GM21723 (cell line): ENCODE data around the gene GCNT2.
"Not testable (repeated sequence)": the region's sequence is repeated elsewhere in the genome, so short reads cannot be mapped to it uniquely, and the experiment has no call there.

Experiments
- ATAC-seq: cut with Tn5 transposase; IDR thresholded peaks from one replicate; pipeline ENCODE4 v1.9.1; 2021; ENCODE audit warnings: mild to moderate bottlenecking, moderate library complexity; ENCODE audit not compliant: unreplicated experiment

GCNT2 gene

DNA sequence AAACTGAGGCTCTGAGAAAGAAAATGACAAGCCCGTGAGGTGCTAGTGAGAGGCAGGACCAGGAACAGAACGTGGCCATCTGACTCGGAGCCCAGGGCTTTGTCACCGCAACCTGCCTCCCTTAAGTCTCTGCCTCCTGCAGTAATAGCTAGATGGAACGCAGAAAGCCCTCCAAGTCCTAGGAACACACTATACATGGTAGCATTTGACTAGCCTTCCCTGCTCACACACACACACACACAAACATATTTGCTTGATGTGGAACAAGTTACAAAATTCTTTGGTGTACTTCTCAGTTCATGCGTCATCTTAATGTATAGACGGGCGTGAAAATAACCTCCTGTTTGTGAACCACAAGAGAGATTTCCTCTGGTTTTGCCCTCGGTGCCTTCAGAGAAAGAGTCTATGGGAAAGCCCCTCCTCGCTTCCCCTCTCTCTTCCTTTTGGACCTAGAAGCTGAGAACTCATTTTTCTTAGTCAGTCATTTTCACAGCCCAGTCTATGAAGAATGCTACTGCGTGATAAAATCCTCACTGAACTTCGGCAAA is 134.4 kb downstream of the GCNT2 start:
- ATAC-seq = no peak

DNA sequence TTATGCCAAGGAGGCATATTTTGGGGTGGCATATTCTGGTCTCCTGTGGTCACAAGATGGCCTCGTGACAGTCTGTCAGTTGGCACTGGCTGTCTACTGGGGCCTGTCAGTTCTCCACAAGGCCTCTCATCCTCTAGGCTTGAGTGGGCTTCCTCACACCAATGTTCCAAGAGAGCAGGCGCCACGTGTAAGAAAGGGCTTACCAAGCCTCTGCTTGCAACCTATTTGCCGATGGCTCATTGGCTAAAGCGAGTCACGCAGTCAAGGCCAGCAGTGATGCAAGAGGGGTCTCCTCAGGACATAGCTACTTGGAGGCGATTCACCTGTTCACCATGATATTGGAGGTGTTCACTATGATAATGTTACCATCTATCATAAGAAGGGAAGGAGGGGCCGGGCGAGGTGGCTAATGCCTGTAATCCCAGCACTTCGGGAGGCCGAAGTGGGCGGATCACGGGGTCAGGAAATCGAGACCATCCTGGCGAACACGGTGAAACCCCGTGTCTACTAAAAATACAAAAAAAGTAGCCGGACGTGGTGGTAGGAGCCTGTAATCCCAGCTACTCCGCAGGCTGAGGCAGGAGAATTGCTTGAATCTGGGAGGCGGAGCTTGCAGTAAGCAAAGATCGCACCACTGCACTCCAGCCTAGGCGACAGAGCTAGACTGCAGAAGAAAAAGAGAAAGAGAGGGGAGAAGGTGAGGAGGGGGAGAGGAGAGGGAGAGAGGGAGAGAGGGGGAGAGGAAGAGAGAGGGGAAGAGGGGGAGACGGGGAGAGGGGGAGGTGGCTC is 138.0 kb downstream of the GCNT2 start:
- ATAC-seq = no peak

DNA sequence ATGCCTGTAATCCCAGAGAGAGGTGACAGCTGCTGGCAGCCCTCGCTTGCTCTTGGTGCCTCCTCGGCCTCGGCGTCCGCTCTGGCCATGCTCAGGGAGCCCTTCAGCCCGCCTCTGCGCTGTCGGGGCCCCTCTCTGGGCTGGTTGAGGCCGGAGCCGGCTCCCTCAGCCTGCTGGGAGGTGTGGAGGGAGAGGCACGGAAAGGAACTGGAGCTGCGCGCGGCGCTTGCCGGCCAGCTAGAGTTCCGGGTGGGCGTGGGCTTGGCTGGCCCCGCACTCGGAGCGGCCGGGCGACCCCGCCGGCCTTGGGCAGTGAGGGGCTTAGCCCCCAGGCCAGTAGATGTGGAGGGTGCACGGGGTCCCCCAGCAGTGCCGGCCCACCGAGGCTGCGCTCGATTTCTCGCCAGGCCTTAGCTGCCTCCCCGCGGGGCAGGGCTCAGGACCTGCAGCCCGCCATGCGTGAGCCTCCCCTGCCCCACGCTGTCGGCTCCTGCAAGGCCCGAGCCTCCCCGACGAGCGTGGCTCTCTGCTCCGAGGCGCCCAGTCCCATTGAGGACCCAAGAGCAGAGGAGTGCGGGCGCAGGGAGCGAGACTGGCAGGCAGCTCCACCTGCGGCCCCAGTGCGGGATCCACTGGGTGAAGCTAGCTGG is 138.7 kb downstream of the GCNT2 start:
- no peak for ATAC-seq

DNA sequence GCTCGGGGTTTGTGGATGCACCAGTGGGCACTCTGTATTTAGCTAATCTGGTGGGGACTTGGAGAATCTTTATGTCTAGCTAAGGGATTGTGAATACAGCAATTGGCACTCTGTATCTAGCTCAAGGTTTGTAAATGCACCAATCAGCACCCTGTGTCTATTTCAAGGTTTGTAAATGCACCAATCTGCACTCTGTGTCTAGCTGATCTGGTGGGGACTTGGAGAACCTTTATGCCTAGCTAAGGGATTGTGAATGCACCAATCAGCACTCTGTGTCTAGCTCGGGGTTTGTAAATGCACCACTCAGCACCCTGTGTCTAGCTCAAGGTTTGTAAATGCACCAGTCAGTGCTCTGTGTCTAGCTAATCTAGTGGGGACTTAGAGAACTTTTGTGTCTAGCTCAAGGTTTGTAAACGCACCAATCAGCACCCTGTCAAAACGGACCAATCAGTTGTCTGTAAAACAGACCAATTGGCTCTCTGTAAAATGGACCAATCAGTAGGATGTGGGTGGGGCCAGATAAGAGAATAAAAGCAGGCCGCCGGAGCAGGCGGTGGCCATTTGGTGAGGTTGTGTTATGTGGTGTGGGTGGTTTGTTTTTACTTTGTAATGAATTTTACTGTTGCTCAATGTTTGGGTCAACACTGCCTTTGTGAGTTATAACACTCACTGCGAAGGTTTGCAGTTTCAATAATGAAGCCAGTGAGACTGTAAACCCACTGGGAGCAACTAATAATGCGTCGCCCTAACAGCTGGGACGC is 139.5 kb downstream of the GCNT2 start:
- ATAC-seq = not testable (repeated sequence)

DNA sequence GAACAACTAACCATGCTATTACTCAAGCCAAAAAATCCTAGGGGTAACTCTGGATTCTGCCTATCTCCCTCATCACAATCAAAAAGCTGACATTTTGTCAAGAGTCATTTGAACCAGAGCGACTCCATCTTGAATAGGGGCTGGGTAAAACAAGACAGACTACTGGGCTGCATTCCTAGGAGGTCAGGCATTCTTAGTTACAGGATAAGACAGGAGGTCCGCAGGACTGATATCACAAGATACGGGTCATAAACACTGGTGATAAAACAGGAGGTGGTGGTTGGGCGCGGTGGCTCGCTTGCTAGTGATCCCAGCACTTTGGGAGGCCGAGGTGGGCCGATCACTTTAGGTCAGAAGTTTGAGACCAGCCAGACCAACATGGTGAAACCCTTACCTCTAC is 141.1 kb downstream of the GCNT2 start:
- no peak for ATAC-seq

DNA sequence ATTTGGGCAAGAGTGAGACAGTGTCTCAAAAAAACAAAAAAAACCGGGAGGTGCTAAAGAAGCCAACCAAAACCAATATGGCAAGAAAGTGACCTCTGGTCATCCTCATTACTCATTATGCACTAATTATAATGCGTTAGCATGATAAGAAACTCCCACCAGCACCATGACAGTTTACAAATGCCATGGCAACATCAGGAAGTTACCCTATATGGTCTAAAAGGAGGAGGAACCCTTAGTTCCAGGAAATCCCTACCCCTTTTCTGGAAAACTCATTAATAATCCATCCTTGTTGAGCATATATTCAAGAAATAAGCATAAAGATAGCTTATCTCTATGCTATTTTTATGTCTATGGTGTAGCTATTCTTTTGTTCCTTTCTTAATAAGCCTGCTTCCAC is 141.6 kb downstream of the GCNT2 start:
- ATAC-seq = no peak

DNA sequence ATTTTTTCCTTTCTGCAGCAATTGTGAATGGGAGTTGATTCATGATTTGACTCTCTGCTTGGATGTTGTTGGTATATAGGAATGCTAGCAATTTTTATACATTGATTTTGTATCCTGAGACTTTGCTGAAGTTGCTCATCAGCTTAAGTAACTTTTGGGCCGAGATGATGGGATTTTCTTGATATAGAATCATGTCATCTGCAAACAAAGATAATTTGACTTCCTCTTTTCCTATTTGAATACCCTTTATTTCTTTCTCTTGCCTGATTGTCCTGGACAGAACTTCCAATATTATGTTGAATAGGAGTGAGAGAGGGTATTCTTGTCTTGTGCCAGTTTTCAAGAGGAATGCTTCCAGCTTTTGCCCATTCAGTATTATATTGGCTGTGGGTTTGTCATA is 144.4 kb downstream of the GCNT2 start:
- ATAC-seq = not testable (repeated sequence)

DNA sequence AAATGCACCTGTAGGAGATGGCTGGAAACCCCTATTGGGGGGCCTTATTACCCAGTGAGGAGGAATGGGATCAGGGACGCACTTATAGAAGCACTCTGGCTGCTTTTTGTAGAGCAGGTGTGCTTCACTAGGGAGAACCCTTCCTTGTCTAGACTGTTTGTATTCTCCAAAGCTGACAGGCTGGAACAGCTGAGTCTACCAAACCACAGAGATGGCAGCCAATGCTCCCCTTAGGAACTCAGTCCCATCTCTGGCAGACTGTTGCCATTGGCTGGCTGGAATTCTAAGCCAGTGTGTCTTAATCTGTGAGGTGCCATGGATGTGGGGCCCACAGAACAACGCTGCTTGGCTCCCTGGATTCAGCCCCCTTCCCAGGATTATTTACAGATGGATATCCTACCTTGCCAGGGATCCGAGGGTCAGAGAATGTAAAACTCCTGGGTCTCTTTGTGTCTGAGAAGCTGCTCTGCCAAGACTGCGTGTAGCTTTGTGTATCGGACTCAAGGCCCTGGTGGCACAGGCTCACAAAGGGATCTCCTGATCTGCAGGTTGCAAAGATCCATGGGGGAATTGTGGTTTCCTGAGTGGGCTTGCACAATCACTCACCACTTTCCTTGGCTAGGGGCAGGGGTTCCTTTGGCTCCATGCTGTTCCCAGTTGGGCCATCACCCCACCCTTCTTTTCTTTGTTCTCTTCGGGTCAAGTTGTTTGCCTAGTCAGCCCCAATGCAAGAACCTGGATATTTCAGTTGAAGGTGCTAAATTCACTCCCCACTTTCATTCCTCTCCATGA is 147.2 kb downstream of the GCNT2 start:
- ATAC-seq = no peak

DNA sequence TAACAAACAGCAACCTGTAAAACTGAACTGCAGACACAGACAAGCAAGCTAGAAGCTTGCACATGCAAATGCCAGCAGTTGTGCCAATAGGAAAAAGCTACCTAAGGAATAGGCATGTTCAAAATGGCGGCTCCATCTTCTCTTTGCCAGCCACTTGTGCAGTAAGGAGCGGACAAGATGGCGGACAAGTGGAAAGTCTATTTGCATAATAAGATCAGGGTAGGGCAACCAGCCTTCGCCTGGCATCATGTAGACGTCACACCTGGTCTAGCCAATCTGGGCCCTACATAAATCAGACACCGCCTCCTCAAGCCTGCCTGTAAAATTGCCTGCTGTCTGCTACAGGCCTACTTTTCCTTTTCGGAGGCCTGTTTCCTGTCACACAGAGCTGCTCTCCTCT is 155.3 kb downstream of the GCNT2 start:
- no peak for ATAC-seq

DNA sequence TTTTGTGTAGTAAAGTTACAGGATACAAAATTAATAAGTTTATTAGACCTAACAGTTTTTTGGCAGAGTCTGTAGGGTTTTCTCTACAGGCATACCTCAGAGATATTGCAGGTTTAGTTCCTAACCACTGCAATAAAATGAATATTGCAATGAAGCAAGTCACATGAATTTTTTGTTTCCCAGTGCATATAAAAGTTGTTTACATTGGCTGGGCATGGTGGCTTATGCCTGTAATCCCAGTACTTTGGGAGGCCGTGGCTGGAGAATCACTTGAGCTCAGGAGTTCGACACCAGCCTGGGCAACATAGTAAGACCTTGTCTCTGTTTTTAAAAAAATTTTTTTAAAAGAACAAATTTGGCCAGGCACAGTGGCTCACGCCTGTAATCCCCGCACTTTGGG is 157.3 kb downstream of the GCNT2 start:
- ATAC-seq = no peak
